Stimulated activated CD8-positive, alpha-beta memory T cell treated with anti-CD3 and anti-CD28 coated beads, Interleukin-12 subunit alpha, Interleukin-12 subunit beta, amount 100 ng/mL, for 1 hour (primary cell): ENCODE results near the gene ASB6.
"Not testable (repeated sequence)": the region's sequence is repeated elsewhere in the genome, so short reads cannot be mapped to it uniquely, and the experiment has no call there.

Experiments used
- DNase-seq: peaks from one replicate; pipeline ENCODE4 v3.0.0-alpha.2; 2020; ENCODE audit warnings: low read depth

ASB6 gene

GRCh38 chr9:129643706-129644105, 1.8 kb upstream of the ASB6 start:
- no peak for DNase-seq

- no peak for DNase-seq
These were observed 841 bp downstream of the ASB6 start for GRCh38 chr9:129640871-129641749.

GRCh38 chr9:129640086-129640870, 1.7 kb downstream of the ASB6 start:
- DNase-seq: no peak

GRCh38 chr9:129639756-129640085, 2.2 kb downstream of the ASB6 start:
- no peak for DNase-seq

GRCh38 chr9:129639034-129639630, 2.8 kb downstream of the ASB6 start:
- DNase-seq: no peak

GRCh38 chr9:129637673-129638439, 4.1 kb downstream of the ASB6 start:
- DNase-seq: no peak

GRCh38 chr9:129637102-129637501, 4.8 kb downstream of the ASB6 start:
- DNase-seq: no peak

- not testable (repeated sequence) for DNase-seq
These were observed 5.6 kb downstream of the ASB6 start for GRCh38 chr9:129636343-129636742.

GRCh38 chr9:129635099-129636065, 6.6 kb downstream of the ASB6 start:
- no peak for DNase-seq

GRCh38 chr9:129633848-129634247, 8.1 kb downstream of the ASB6 start:
- no peak for DNase-seq

GRCh38 chr9:129633207-129633606, 8.7 kb downstream of the ASB6 start:
- DNase-seq: no peak

- DNase-seq: no peak
These were observed 9.5 kb downstream of the ASB6 start for GRCh38 chr9:129632460-129632859.

- DNase-seq: no peak
These were observed 10.2 kb downstream of the ASB6 start for GRCh38 chr9:129631674-129632129.

- DNase-seq: no peak
These were observed 10.8 kb downstream of the ASB6 start for GRCh38 chr9:129630967-129631673.

- no peak for DNase-seq
These were observed 12.6 kb downstream of the ASB6 start for GRCh38 chr9:129629251-129629820.

GRCh38 chr9:129628709-129629108, 13.2 kb downstream of the ASB6 start:
- no peak for DNase-seq

- no peak for DNase-seq
These were observed 14.2 kb downstream of the ASB6 start for GRCh38 chr9:129627556-129628440.

- DNase-seq: no peak
These were observed 15.2 kb downstream of the ASB6 start for GRCh38 chr9:129626625-129627284.
